Transverse colon (tissue), 4 donors: ENCODE results near the gene SDCCAG8. TPM values are rescaled to one million over a fixed set of nuclear protein-coding genes. Genes with fewer than 3 reads are reported as not detected.

Experiments
- DNase-seq: peaks from one replicate; pipeline ENCODE4 v3.0.0-alpha.2; 2019
- H3K27ac ChIP-seq, 4 donors: fragments of 200-600 bp; sonication (generic); 2 replicates each; pipeline ENCODE4 v1.5.1; 2016 to 2018; ENCODE audit warnings: inconsistent platforms in 4 of 4
- H3K27me3 ChIP-seq: fragments of 200-600 bp; sonication (generic); 2 replicates; pipeline ENCODE4 v1.5.1; 2017; ENCODE audit warnings: inconsistent platforms
- H3K36me3 ChIP-seq, 4 donors: fragments of 200-600 bp; sonication (generic); 2 replicates each; pipeline ENCODE4 v1.5.1; 2017 to 2019; ENCODE audit warnings: inconsistent platforms in 4 of 4
- H3K4me1 ChIP-seq, 4 donors: fragments of 200-600 bp; sonication (generic); 2 replicates each; pipeline ENCODE4 v1.5.1; 2017 to 2020; ENCODE audit warnings: inconsistent platforms in 4 of 4
- H3K4me3 ChIP-seq, 4 donors: fragments of 200-600 bp; sonication (generic); 1 replicate in 1 of 4; 2 replicates in 3 of 4; pipeline versions ENCODE4 v1.5.1 to v1.6.1; 2017 to 2019; ENCODE audit warnings: inconsistent platforms in 4 of 4
- H3K9me3 ChIP-seq, 2 donors: fragments of 200-600 bp; sonication (generic); 2 replicates each; pipeline ENCODE4 v1.5.1; 2017 to 2019; ENCODE audit warnings: inconsistent platforms in 2 of 2
- CTCF ChIP-seq, 5 experiments: fragments of 200-600 bp in 3 of 5; fragments of 450-650 bp in 2 of 5; sonication (generic) in 3 of 5; IDR thresholded peaks; 1 replicate in 2 of 5; 2 replicates in 3 of 5; pipeline ENCODE4 v1.5.1; 2016 to 2017; ENCODE audit warnings: antibody characterized with exemption in 5 of 5, inconsistent platforms in 3 of 5, mild to moderate bottlenecking in 2 of 5, moderate library complexity in 1 of 5
- EP300 ChIP-seq: sonication (generic); formaldehyde crosslinking; IDR thresholded peaks from one replicate; pipeline ENCODE4 v1.6.1; 2017; ENCODE audit warnings: antibody characterized with exemption, low read depth
- POLR2A ChIP-seq: fragments of 450-650 bp; IDR thresholded peaks from one replicate; pipeline ENCODE4 v1.6.1; 2016; ENCODE audit warnings: antibody characterized with exemption, mild to moderate bottlenecking, moderate library complexity
- POLR2AphosphoS5 ChIP-seq, 3 donors: sonication (generic); formaldehyde crosslinking; IDR thresholded peaks; one replicate each; pipeline ENCODE4 v1.6.1; 2016; ENCODE audit warnings: antibody characterized with exemption in 3 of 3
- WGBS, 2 donors: methylation state at CpG; one replicate each; pipeline ENCODE4 v1.1.5; 2018; ENCODE audit warnings: low coverage in 1 of 2; 5-methylcytosine and 5-hydroxymethylcytosine counted together
- in situ Hi-C, 4 donors: fragments of 200-750 bp; cut with MboI; loops; one replicate each; pipeline versions ENCODE4 v1.15.0 to v1.15.1; 2017; ENCODE audit warnings: low sequenced_read_pairs in 3 of 4, low pct_ligation_motif_present in 1 of 4, low pct_unique_long_range_greater_than_20kb in 1 of 4
- intact Hi-C: fragments of 100-400 bp; cut with DNase I; formaldehyde crosslinking; loops from one replicate; pipeline ENCODE4 v1.15.1; 2023; ENCODE audit warnings: low total_unique reads
- total RNA-seq, 4 donors: library from RNA; depleted of rRNA; stranded (reverse); fragments of >200 nt; gene quantifications; one replicate each; pipeline ENCODE4 v1.1.0, GENCODE V29; 2016

The SDCCAG8 gene
- total RNA-seq, 4 donors from 2014 or later: 28.8 to 101 (median 42.5) TPM

DNA sequence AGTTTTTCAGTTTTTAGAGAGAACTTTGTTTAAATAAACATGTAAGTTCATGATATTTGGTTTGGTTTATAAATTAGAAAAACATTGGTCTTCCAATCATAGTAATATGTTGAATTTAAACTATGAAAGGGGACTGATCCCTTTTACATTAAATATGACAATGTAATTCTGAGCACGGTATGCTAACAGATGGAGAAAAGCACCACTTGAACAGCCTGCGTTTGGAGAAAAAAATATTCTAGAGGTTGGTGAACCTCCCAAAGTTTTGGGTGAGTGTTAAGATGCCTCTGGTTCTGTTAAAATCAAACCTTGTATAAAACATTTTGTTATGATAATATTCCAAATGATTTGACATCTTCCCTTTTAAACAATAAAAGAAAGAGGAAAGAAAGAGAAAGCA is 123.9 kb downstream of the SDCCAG8 start:
- intact Hi-C loops: no loop called here
- no peak for DNase-seq
- Histone ChIP-seq H3K27me3 (no peaks in the 10 kb centered on the region), H3K4me3 (no peak overlapping the region), H3K27ac (no peak overlapping the region), H3K4me1 (no peaks in the 10 kb centered on the region), H3K36me3 (peaks cover 0 to 15% (median 2%) of the 10 kb centered on the region in 4 donors), H3K9me3 (no peaks in the 10 kb centered on the region)
- in situ Hi-C loops: no loop called here
- 83 to 88% methylated on average over 2 of the region's 2 CpGs for WGBS, 2 donors
- TF ChIP-seq POLR2AphosphoS5 (IDR thresholded peaks at IDR 0.05) (no peak), EP300 (no peak), POLR2A (no peak), CTCF (IDR thresholded peaks at IDR 0.05) (no peak)

GRCh38 chr1:243388276-243388675 is 132.4 kb downstream of the SDCCAG8 start:
- intact Hi-C loops: no loop called here
- DNase-seq: no peak
- no peaks in the 10 kb centered on the region for H3K36me3 ChIP-seq
- H3K27ac ChIP-seq: no peak overlapping the region
- no peaks in the 10 kb centered on the region for H3K27me3 ChIP-seq
- WGBS, 2 donors: 96 to 100% methylated on average over 1 of the region's 1 CpG
- no peaks in the 10 kb centered on the region for H3K9me3 ChIP-seq
- H3K4me1 ChIP-seq: no peaks in the 10 kb centered on the region
- H3K4me3 ChIP-seq: no peak overlapping the region
- in situ Hi-C loops: no loop called here
- TF ChIP-seq POLR2A (no peak), EP300 (no peak), CTCF (IDR thresholded peaks at IDR 0.05) (no peak), POLR2AphosphoS5 (IDR thresholded peaks at IDR 0.05) (no peak)

GRCh38 chr1:243390162-243390791 is 134.4 kb downstream of the SDCCAG8 start:
- Histone ChIP-seq H3K36me3 (no peaks in the 10 kb centered on the region), H3K4me3 (no peak overlapping the region), H3K9me3 (no peaks in the 10 kb centered on the region), H3K27me3 (no peaks in the 10 kb centered on the region), H3K4me1 (no peaks in the 10 kb centered on the region), H3K27ac (no peak overlapping the region)
- intact Hi-C loops (no loop called here), in situ Hi-C loops (no loop called here)
- WGBS, 2 donors: 87 to 90% methylated on average over 1 to 8 of the region's 8 CpGs
- DNase-seq: no peak
- TF ChIP-seq POLR2A: no peak
- no peak for TF ChIP-seq CTCF (IDR thresholded peaks at IDR 0.05)
- TF ChIP-seq POLR2AphosphoS5 (IDR thresholded peaks at IDR 0.05): no peak
- no peak for TF ChIP-seq EP300

- intact Hi-C loops (no loop called here), in situ Hi-C loops (no loop called here)
- Histone ChIP-seq H3K27ac (no peak overlapping the region), H3K9me3 (no peaks in the 10 kb centered on the region), H3K36me3 (no peaks in the 10 kb centered on the region), H3K4me3 (no peak overlapping the region), H3K27me3 (no peaks in the 10 kb centered on the region), H3K4me1 (no peaks in the 10 kb centered on the region)
- WGBS, 2 donors: 100% methylated on average over 1 of the region's 1 CpG; no CpG with 5 or more reads in 1 of the 2 donors
- TF ChIP-seq CTCF (IDR thresholded peaks at IDR 0.05) (no peak), EP300 (no peak), POLR2A (no peak), POLR2AphosphoS5 (IDR thresholded peaks at IDR 0.05) (no peak)
- DNase-seq: no peak
These were observed 135.5 kb downstream of the SDCCAG8 start for GRCh38 chr1:243391355-243391754.
